Stomach (tissue), 4 donors: ENCODE results near the gene TMEM245.

Experiments
- CTCF ChIP-seq, 7 experiments: fragments of 450-650 bp in 4 of 7; fragments of 200-600 bp in 3 of 7; sonication (generic) in 3 of 7; IDR thresholded peaks; one replicate each; pipeline ENCODE4 v1.5.1; 2016 to 2019; ENCODE audit warnings: antibody characterized with exemption in 7 of 7, control low read depth in 2 of 7, mild to moderate bottlenecking in 1 of 7
- EP300 ChIP-seq: sonication (generic); formaldehyde crosslinking; IDR thresholded peaks from one replicate; pipeline ENCODE4 v1.6.1; 2017; ENCODE audit warnings: antibody characterized with exemption
- POLR2A ChIP-seq, 4 donors: fragments of 450-650 bp; IDR thresholded peaks; one replicate each; pipeline ENCODE4 v1.6.1; 2016; ENCODE audit warnings: antibody characterized with exemption in 4 of 4, control low read depth in 2 of 4, mild to moderate bottlenecking in 1 of 4, moderate library complexity in 1 of 4
- POLR2AphosphoS5 ChIP-seq, 3 donors: sonication (generic); formaldehyde crosslinking; IDR thresholded peaks; one replicate each; pipeline ENCODE4 v1.6.1; 2016; ENCODE audit warnings: antibody characterized with exemption in 3 of 3

- TF ChIP-seq CTCF (IDR thresholded peaks at IDR 0.05), result no peak
- no peak for TF ChIP-seq EP300
- no peak for TF ChIP-seq POLR2AphosphoS5 (IDR thresholded peaks at IDR 0.05)
- TF ChIP-seq POLR2A (IDR thresholded peaks at IDR 0.05), result no peak
Measured at GRCh38 chr9:109063760-109064159, 56.0 kb downstream of the TMEM245 start.
